ENCODE data around the gene CLDN20. TPM values are rescaled to one million over a fixed set of nuclear protein-coding genes. Genes with fewer than 3 reads are reported as not detected.

CLDN20 gene
- total and polyA plus RNA-seq, 2 donors (not counting 3 experiments of a cell fraction or from before 2014, with no cell fraction given), result not detected

- H3K9me1 ChIP-seq (replicated peaks; ENCODE audit: control insufficient read depth, extremely low read depth, insufficient read depth, low read length), result no peaks in the 10 kb centered on the region
- H3K4me1 ChIP-seq (ENCODE audit: control insufficient read depth, extremely low read depth, insufficient read depth, low read length), result peaks cover 30% of the 10 kb centered on the region
- H3K36me3 ChIP-seq (ENCODE audit: control insufficient read depth in 2 of 2, extremely low read depth in 1 of 2, insufficient read depth in 2 of 2, low read length in 2 of 2), result peaks cover 0 to 4% of the 10 kb centered on the region in 2 experiments
- no peaks in the 10 kb centered on the region for H4K20me1 ChIP-seq (replicated peaks; ENCODE audit: control insufficient read depth, extremely low read depth, insufficient read depth, low read length)
- no peak for FAIRE-seq
- H3K27ac ChIP-seq (ENCODE audit: insufficient read depth, low read depth, low read length), result no peak overlapping the region
- BruUV-seq (replicated peaks), result no TSS peak
- no peak overlapping the region for H2AFZ ChIP-seq (ENCODE audit: low read depth, low read length)
- TF ChIP-seq FOS (IDR thresholded peaks at IDR 0.05; ENCODE audit: borderline replicate concordance, insufficient read depth, low read length) (no peak), JUN (IDR thresholded peaks at IDR 0.05; ENCODE audit: borderline replicate concordance, insufficient read depth, insufficient read length, low read depth) (no peak)
- TF ChIP-seq, protein P1, sequence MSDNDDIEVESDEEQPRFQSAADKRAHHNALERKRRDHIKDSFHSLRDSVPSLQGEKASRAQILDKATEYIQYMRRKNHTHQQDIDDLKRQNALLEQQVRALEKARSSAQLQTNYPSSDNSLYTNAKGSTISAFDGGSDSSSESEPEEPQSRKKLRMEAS (IDR thresholded peaks at IDR 0.05; ENCODE audit: insufficient read depth, insufficient read length), result no peak
- H3K9me3 ChIP-seq (replicated peaks; ENCODE audit: control insufficient read depth, insufficient read depth, low read length), result no peaks in the 10 kb centered on the region
- peaks cover 18% of the 10 kb centered on the region for H3K79me2 ChIP-seq (ENCODE audit: control insufficient read depth, insufficient read depth, low read length)
- ChIA-PET CTCF (interaction anchor here (0.8 to 1.7 kb wide), 3 partner anchors 28 to 343 kb away, joined by 3 to 4 read pairs (median 3); no protein-coding TSS in a partner anchor), POLR2A (interaction anchor here (0.6 kb wide), 1 partner anchor 343 kb away, joined by 5 read pairs; no protein-coding TSS in a partner anchor)
- no peaks in the 10 kb centered on the region for H3K27me3 ChIP-seq (ENCODE audit: control insufficient read depth in 2 of 2, insufficient read depth in 2 of 2, low read length in 2 of 2)
- no peak overlapping the region for H3K4me3 ChIP-seq (replicated peaks in 1 of 3; ENCODE audit: insufficient read depth in 1 of 3, low read depth in 1 of 3, low read length in 3 of 3)
- intact Hi-C loops (cut with micrococcal nuclease) (no loop called here), dilution Hi-C loops (cut with MboI; ENCODE audit: extremely low pct_ligation_motif_present, low sequenced_read_pairs) (no loop called here)
- DNase-seq (ENCODE audit: low read depth, low spot score), result no peak
- no peak overlapping the region for H3K9ac ChIP-seq (replicated peaks; ENCODE audit: extremely low read depth, insufficient read depth, low read length)
- no peak overlapping the region for H3K4me2 ChIP-seq (ENCODE audit: insufficient read depth, low read length)
Observed at GRCh38 chr6:155270561-155271091, 6.8 kb downstream of the CLDN20 start.

DNA sequence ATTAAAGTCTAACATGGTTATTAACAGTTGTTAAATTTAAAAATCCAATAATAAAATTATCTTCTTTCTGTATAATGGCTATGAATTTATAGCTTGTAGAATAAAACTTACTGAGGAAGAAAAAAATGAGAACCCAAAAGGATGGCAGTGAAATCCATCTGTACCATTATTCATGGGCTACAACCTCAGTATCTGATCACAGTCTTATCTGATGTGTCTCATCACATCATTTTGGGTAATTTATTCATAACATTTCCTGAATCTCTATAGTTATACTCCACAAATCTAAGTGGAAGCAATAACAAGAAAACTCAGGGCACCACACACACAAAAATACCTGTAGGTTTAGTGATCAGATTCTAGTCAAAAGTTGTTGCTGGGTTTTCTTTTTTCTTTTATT lies 7.3 kb downstream of the CLDN20 start:
- ChIA-PET CTCF (interaction anchor here (1.7 kb wide), 1 partner anchor 28 kb away, joined by 3 read pairs; no protein-coding TSS in a partner anchor), POLR2A (no interaction called here)
- no peak overlapping the region for H3K4me3 ChIP-seq (replicated peaks in 1 of 3; ENCODE audit: insufficient read depth in 1 of 3, low read depth in 1 of 3, low read length in 3 of 3)
- H3K27ac ChIP-seq (ENCODE audit: insufficient read depth, low read depth, low read length), result no peak overlapping the region
- H4K20me1 ChIP-seq (replicated peaks; ENCODE audit: control insufficient read depth, extremely low read depth, insufficient read depth, low read length), result no peaks in the 10 kb centered on the region
- peaks cover 21% of the 10 kb centered on the region for H3K79me2 ChIP-seq (ENCODE audit: control insufficient read depth, insufficient read depth, low read length)
- dilution Hi-C loops (cut with MboI; ENCODE audit: extremely low pct_ligation_motif_present, low sequenced_read_pairs) (no loop called here), intact Hi-C loops (cut with micrococcal nuclease) (no loop called here)
- no peak for TF ChIP-seq POLR2A (IDR thresholded peaks at IDR 0.05; ENCODE audit: low read depth, low read length)
- no peak for TF ChIP-seq POLR2AphosphoS5 (IDR thresholded peaks at IDR 0.05; ENCODE audit: insufficient read depth, low read depth, low read length)
- TF ChIP-seq MYC (IDR thresholded peaks at IDR 0.05; ENCODE audit: low read depth, low read length), result no peak
- no peak for TF ChIP-seq EZH2 (IDR thresholded peaks at IDR 0.05; ENCODE audit: borderline replicate concordance, low read depth, low read length, severe bottlenecking)
- TF ChIP-seq GATA2 (IDR thresholded peaks at IDR 0.05; ENCODE audit: insufficient read depth, insufficient read length, low read depth, low read length), result no peak
- TF ChIP-seq CTCF (IDR thresholded peaks at IDR 0.05; ENCODE audit: extremely low read depth in 1 of 2, insufficient read depth in 1 of 2, low read depth in 1 of 2, low read length in 2 of 2), result no peak
- TF ChIP-seq FOS (IDR thresholded peaks at IDR 0.05; ENCODE audit: borderline replicate concordance, insufficient read depth, low read length), result no peak
- TF ChIP-seq JUN (IDR thresholded peaks at IDR 0.05; ENCODE audit: borderline replicate concordance, insufficient read depth, insufficient read length, low read depth), result no peak
- TF ChIP-seq, protein P1 (IDR thresholded peaks at IDR 0.05; ENCODE audit: insufficient read depth, insufficient read length), result no peak
- no peak overlapping the region for H3K9ac ChIP-seq (replicated peaks; ENCODE audit: extremely low read depth, insufficient read depth, low read length)
- FAIRE-seq (no peak), DNase-seq (ENCODE audit: low read depth, low spot score) (no peak)
- no peaks in the 10 kb centered on the region for H3K27me3 ChIP-seq (ENCODE audit: control insufficient read depth in 2 of 2, insufficient read depth in 2 of 2, low read length in 2 of 2)
- no peak overlapping the region for H2AFZ ChIP-seq (ENCODE audit: low read depth, low read length)
- no TSS peak for BruUV-seq (replicated peaks)
- no peaks in the 10 kb centered on the region for H3K9me3 ChIP-seq (replicated peaks; ENCODE audit: control insufficient read depth, insufficient read depth, low read length)
- no peaks in the 10 kb centered on the region for H3K9me1 ChIP-seq (replicated peaks; ENCODE audit: control insufficient read depth, extremely low read depth, insufficient read depth, low read length)
- no peak overlapping the region for H3K4me2 ChIP-seq (ENCODE audit: insufficient read depth, low read length)
- peaks cover 30% of the 10 kb centered on the region for H3K4me1 ChIP-seq (ENCODE audit: control insufficient read depth, extremely low read depth, insufficient read depth, low read length)
- H3K36me3 ChIP-seq (ENCODE audit: control insufficient read depth in 2 of 2, extremely low read depth in 1 of 2, insufficient read depth in 2 of 2, low read length in 2 of 2), result peaks cover 0 to 6% of the 10 kb centered on the region in 2 experiments

Data from endothelial cell of umbilical vein (primary cell).